Activated CD8-positive, alpha-beta T cell treated with anti-CD3 and anti-CD28 coated beads for 36 hours (primary cell): ENCODE results near the gene RAB6A. TPM values are rescaled to one million over a fixed set of nuclear protein-coding genes. Genes with fewer than 3 reads are reported as not detected.
A peak's percentile ranks its signal among the peaks of the same experiment; 100 is the strongest.

Experiments used
- ATAC-seq: fragments of 200-7000 bp; cut with Tn5 transposase; one replicate; pipeline ENCODE4 v1.10.0; 2021; ENCODE audit warnings: mild to moderate bottlenecking, moderate library complexity
- CTCF ChIA-PET: fragments of 350-600 bp; sonication (Branson Sonifier 250); formaldehyde crosslinking; loops from one replicate; lab custom pipeline; 2021; ENCODE audit warnings: antibody characterized with exemption; lab: Charles Lee
- POLR2A ChIA-PET: fragments of 350-600 bp; sonication (Branson Sonifier 250); formaldehyde crosslinking; loops from one replicate; lab custom pipeline; 2021; ENCODE audit warnings: antibody characterized with exemption; lab: Charles Lee
- DNase-seq: peaks from one replicate; pipeline ENCODE4 v3.0.0-alpha.2; 2020
- H3K27ac Mint-ChIP-seq: one replicate; pipeline ENCODE4 v1.8.0; 2021; ENCODE audit warnings: mild to moderate bottlenecking, mixed read lengths
- H3K27me3 Mint-ChIP-seq: one replicate; pipeline ENCODE4 v1.8.0; 2021; ENCODE audit warnings: mixed read lengths
- H3K36me3 Mint-ChIP-seq: one replicate; pipeline ENCODE4 v1.8.0; 2021; ENCODE audit warnings: low read depth, mixed read lengths
- H3K4me1 Mint-ChIP-seq: one replicate; pipeline ENCODE4 v1.8.0; 2021; ENCODE audit warnings: low read depth, mixed read lengths
- H3K4me3 Mint-ChIP-seq: one replicate; pipeline ENCODE4 v1.8.0; 2021; ENCODE audit warnings: mild to moderate bottlenecking, moderate library complexity, mixed read lengths
- H3K9me3 Mint-ChIP-seq: one replicate; pipeline ENCODE4 v1.8.0; 2021; ENCODE audit warnings: mixed read lengths
- intact Hi-C: fragments of 100-400 bp; cut with micrococcal nuclease; formaldehyde crosslinking; loops from one replicate; pipeline ENCODE4 v1.10.0; 2022
- total RNA-seq, 2 experiments: library from RNA; stranded (reverse); gene quantifications; one replicate each; pipeline ENCODE4 v1.2.3, GENCODE V29; 2021
- TF ChIP-seq, protein P1 (sequence below): fragments of 200-600 bp; IDR thresholded peaks from one replicate; pipeline ENCODE4 v1.8.0; 2022; ENCODE audit warnings: antibody characterized with exemption, mild to moderate bottlenecking

The RAB6A gene
- total RNA-seq, 2 experiments from 2014 or later = 75.3 to 77.6 TPM

DNA sequence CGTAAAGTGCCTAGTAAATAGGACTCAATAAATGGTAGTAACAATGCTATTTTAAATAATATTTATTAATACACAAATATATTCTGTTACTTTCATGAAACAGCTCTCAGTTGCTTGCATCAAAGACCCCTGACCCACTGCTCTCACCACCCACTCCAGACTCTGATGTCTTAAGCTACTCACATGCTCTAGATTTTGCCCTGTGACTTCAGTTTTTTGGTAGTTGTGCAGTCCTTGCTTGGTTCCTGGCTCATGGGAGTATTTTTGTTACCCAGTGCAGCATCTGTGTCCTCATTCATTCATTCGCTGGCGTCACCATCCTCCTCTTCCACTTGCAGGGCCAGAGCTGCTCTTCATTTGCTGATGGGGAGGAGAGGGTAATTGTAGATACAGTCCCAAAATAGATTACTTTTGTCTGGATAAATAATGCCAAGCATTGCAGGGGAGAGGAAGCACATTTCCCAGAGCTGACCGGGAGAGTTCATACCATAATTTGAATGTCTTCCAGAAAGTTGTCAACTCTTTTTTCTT lies 39.5 kb upstream of the RAB6A start:
- no peak overlapping the region for H3K4me3 Mint-ChIP-seq
- H3K9me3 Mint-ChIP-seq = no peaks in the 10 kb centered on the region
- intact Hi-C loops = no loop called here
- ChIA-PET CTCF (no interaction called here), POLR2A (no interaction called here)
- peaks cover 4% of the 10 kb centered on the region for H3K4me1 Mint-ChIP-seq
- H3K36me3 Mint-ChIP-seq = no peaks in the 10 kb centered on the region
- no peak for ATAC-seq
- no peak overlapping the region for H3K27ac Mint-ChIP-seq
- no peaks in the 10 kb centered on the region for H3K27me3 Mint-ChIP-seq
- TF ChIP-seq, protein P1, sequence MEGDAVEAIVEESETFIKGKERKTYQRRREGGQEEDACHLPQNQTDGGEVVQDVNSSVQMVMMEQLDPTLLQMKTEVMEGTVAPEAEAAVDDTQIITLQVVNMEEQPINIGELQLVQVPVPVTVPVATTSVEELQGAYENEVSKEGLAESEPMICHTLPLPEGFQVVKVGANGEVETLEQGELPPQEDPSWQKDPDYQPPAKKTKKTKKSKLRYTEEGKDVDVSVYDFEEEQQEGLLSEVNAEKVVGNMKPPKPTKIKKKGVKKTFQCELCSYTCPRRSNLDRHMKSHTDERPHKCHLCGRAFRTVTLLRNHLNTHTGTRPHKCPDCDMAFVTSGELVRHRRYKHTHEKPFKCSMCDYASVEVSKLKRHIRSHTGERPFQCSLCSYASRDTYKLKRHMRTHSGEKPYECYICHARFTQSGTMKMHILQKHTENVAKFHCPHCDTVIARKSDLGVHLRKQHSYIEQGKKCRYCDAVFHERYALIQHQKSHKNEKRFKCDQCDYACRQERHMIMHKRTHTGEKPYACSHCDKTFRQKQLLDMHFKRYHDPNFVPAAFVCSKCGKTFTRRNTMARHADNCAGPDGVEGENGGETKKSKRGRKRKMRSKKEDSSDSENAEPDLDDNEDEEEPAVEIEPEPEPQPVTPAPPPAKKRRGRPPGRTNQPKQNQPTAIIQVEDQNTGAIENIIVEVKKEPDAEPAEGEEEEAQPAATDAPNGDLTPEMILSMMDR = no peak
- DNase-seq = no peak

DNA sequence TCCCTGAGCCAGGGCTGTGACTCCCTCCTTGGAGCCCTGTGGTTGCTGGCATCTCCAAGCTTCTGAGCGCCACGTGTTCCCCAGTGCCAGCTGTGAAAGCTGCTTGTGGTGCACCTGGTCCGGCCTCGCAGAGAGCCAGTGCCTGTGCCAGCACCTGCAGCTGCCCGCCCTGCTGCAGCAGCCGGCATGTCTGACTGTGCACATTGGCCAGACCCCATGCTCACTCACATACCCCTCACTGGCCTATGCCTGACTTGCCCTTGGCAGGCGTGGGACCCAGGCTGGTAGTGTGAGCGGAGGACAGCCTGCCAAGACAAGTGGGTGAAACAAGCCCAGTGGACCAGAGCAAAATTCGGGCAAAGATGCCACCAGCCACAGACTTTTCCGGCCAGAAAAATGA lies 36.6 kb upstream of the RAB6A start:
- DNase-seq (no peak), ATAC-seq (no peak)
- Mint-ChIP-seq H3K36me3 (peaks cover 7% of the 10 kb centered on the region), H3K4me3 (no peak overlapping the region), H3K9me3 (no peaks in the 10 kb centered on the region), H3K4me1 (peaks cover 5% of the 10 kb centered on the region), H3K27ac (no peak overlapping the region), H3K27me3 (no peaks in the 10 kb centered on the region)
- ChIA-PET POLR2A (no interaction called here), CTCF (no interaction called here)
- intact Hi-C loops = no loop called here
- TF ChIP-seq, protein P1 = no peak

DNA sequence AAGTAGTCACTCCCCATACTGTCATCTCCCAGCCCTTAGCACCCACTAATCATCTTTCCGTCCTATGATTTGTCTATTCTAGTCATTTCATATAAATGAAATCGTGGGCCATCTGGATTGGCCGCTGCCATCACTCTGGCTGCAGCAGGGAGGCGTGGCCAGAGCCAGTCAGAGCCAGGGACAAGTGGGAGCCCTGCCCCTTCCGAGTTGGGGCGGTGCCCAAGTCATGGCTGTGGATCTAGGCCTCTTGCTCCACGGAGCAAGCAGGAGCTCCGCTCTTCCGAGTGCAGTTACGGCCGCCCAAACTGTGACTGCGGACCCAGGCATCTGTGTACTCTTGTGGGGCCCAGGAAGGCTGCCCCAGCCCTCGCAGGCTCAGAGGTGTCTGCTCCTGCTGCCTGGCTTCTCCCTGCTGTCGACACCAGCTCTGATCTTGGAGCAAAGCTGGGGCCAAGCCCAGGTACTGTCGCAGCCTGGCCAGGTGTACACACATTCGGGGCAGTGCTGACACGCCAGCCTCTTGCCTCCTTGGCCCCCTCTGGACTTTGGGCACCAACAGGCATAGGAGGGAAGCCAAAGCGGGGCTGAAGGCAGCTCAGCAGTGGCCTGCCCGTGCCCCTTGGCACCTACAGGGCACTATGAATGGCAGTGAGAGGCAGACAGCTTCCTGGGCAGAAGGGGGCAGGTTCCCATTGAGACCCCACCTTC lies 35.2 kb upstream of the RAB6A start:
- H3K9me3 Mint-ChIP-seq = no peaks in the 10 kb centered on the region
- peaks cover 8% of the 10 kb centered on the region for H3K36me3 Mint-ChIP-seq
- no peak for DNase-seq
- no peak overlapping the region for H3K4me3 Mint-ChIP-seq
- ChIA-PET POLR2A (no interaction called here), CTCF (no interaction called here)
- no peak overlapping the region for H3K27ac Mint-ChIP-seq
- no peak for ATAC-seq
- TF ChIP-seq, protein P1 = no peak
- no peaks in the 10 kb centered on the region for H3K27me3 Mint-ChIP-seq
- H3K4me1 Mint-ChIP-seq = peaks cover 8% of the 10 kb centered on the region
- intact Hi-C loops = no loop called here

DNA sequence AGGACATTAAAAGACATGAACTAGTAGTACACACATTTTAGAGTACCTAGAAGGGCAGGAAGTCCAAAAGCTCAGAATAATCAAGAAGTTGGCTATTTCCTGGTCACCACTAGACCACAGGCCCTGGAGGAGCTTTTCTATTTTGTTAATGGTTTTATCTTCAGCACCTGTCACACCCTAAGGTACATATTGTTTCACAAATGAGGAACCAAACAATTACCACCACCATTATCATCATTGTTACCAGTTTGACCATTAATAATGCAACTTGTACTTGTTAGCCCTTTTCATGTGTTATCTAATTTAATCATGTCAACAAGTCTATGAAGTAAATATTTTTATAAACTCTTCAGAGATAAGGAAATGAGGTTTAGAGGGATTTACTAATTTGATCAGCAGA lies 31.7 kb upstream of the RAB6A start:
- ChIA-PET CTCF (no interaction called here), POLR2A (no interaction called here)
- TF ChIP-seq, protein P1 = no peak
- DNase-seq = no peak
- Mint-ChIP-seq H3K9me3 (no peaks in the 10 kb centered on the region), H3K4me3 (no peak overlapping the region), H3K27ac (no peak overlapping the region), H3K36me3 (peaks cover 9% of the 10 kb centered on the region), H3K4me1 (peaks cover 12% of the 10 kb centered on the region), H3K27me3 (no peaks in the 10 kb centered on the region)
- ATAC-seq = no peak
- intact Hi-C loops = no loop called here

DNA sequence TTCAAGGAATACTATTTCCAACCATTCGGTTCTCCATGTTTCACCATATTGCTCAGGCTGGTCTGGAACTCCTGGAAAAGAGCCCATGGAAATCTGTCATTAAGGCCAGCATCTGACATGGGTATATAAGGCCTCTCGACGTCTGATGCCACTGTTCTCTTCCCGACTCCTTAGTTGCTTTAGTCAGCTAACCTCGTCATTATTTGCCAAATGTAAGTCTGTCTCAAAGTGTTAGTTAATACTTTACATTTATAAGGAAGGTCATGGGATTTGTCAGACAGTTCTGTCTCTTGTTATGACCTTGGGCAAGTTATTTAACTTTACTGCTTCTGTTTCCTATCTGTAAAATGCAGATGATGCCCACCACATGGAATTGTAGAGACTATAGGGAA lies 28.4 kb upstream of the RAB6A start:
- intact Hi-C loops = no loop called here
- peak overlapping the region; percentile 99 for H3K27ac Mint-ChIP-seq
- no peaks in the 10 kb centered on the region for H3K27me3 Mint-ChIP-seq
- POLR2A ChIA-PET = interaction anchor here (2.6 kb wide), 1 partner anchor 28 kb away, joined by 24 read pairs; the partner anchor contains the start of gene RAB6A
- H3K4me1 Mint-ChIP-seq = peaks cover 20% of the 10 kb centered on the region
- H3K36me3 Mint-ChIP-seq = peaks cover 6% of the 10 kb centered on the region
- ATAC-seq = no peak
- DNase-seq = no peak
- CTCF ChIA-PET = no interaction called here
- TF ChIP-seq, protein P1 = no peak
- H3K4me3 Mint-ChIP-seq = peak overlapping the region; percentile 99
- H3K9me3 Mint-ChIP-seq = no peaks in the 10 kb centered on the region
